GM18526 (cell line): Measurements from ENCODE around the gene ATP8A2.

Source experiments
- POLR2A ChIP-seq: IDR thresholded peaks from 3 replicates; pipeline ENCODE4 v1.6.1; 2011; ENCODE audit not compliant: insufficient read length; ENCODE audit errors: extremely low read depth

ATP8A2 gene

DNA sequence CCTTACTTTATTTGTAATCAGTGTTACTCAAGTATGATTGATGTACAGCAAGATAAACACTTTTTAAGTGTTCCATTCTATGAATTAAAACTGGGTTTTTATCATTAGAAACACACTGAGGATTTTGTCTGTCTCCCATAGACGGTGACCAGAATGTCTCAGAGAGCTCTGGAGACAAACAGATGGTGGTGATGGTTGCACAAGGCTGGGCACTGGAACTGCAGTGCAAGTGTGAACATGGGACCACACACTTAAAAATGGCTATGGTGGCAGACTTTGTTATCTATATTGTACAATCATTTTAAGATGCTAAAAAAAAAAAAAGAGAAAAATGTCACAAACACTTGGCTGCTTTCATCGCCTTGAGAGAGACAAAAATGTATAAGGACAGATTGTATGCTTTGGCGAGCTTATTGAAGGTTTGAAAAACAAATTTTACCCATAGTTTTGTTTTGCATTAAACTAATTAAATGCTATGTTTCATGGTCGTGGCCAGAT lies 407.1 kb downstream of the ATP8A2 start:
- TF ChIP-seq POLR2A = no peak

DNA sequence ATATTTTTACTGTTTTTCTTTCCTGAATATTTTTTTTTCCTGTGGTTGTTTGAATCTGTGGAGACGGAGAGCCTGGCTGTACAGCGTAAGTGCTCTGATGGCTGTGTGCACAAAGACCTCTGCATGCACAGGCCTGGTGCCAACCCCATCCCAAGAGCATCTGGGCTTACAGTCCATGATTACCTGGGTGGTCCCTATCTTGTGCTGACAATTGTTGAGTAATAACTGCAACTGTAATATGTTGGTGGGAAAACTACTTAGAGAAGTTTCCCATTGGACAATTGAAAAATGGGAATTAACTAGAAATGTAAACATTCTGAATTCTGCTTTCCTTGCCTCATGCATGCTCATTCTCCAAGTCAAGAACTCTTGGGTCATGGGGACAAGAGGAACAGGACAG lies 411.3 kb downstream of the ATP8A2 start:
- TF ChIP-seq POLR2A = no peak

DNA sequence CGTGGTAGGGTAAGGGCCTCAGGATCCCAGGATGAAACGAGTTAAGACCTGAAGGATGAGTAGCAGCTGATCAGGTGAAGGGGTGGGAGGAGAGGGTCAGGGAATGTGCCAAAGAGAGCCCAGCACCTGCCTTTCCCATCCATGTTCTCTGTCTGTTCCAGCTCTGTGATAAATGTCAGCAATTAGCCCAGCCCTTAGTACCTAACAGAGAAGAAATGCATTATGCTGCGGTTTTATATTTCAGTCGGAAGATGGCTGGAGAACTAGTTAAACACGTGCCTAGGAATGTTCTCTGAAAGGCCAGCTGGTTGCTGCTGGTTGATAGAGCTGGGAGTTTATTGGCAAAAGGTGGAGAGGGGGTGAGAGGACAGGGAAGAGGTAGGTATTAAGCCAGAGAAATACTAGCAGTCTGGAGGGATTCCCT lies 411.8 kb downstream of the ATP8A2 start:
- TF ChIP-seq POLR2A = no peak

DNA sequence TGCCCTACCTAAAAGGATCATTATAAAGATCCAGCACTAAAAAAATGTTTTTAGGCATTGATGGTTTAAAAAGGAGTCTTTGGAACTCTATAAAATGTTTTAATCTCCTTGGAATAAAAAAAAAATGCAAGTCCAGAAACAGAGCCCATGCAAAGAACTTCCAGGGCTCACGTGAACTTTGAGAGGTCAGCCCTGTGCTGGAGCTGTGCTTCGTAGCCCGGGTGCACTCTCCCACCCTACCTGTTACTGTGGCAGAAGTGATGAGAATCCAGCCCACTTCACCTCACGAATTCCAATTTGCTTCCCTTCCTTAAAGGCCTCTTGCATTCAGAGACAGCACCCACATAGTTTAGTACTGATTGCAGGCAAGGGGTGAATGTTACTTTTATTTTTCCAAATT lies 412.3 kb downstream of the ATP8A2 start:
- no peak for TF ChIP-seq POLR2A

DNA sequence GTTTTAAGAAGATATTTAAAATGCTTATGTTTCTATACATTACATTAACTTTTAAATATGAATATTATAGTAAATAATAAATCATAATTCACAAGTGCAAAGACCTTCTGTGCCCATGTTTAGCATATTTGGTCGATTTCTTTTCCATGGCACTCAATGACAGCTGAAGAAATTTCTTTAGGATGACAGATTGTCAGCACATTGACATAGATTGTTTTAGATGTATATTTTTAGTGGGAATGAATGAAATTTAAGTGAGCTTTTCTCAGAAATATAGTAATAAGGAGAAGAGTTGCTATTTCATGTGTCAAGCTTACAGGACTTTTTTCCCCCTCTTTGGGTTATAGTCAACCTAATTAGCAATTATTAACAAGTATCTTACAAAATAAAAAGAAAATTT lies 423.5 kb downstream of the ATP8A2 start:
- no peak for TF ChIP-seq POLR2A

DNA sequence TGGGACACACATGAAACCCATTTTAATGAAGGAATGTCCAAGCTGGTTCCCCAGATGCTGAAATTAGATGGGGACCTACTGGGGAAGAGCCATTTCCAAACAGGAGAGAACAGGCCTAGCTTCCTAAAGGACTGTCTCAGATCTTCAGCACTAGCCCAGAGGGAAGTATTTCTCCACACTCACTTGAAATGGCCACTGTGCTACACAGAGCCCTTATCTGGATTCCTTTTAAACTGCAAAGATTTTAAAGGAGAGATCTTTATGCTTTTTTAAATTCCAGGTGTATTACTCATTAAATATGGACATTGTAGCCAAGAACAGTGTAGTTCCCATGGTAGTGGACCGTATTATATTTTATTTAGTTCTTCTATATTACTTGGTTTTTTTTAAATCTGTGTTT lies 424.7 kb downstream of the ATP8A2 start:
- TF ChIP-seq POLR2A = no peak

DNA sequence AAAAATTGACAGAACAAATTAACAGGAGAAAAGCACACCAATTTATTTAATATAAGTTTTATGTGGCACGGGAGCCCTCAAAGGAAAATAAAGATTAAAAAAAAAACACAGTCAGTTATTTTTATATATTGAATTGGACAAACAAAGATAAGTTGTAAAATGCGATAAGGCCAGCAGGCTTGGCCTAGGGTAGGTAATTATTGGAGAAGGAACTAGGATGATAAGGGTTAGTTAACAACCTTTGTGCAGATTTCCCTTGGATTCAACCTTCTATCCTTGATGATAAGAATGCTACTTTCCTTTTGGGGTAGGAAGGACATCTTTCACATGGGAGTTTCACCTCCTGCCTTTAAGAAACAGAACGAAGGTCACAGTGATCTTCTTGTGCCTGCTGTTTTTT lies 427.2 kb downstream of the ATP8A2 start:
- no peak for TF ChIP-seq POLR2A

DNA sequence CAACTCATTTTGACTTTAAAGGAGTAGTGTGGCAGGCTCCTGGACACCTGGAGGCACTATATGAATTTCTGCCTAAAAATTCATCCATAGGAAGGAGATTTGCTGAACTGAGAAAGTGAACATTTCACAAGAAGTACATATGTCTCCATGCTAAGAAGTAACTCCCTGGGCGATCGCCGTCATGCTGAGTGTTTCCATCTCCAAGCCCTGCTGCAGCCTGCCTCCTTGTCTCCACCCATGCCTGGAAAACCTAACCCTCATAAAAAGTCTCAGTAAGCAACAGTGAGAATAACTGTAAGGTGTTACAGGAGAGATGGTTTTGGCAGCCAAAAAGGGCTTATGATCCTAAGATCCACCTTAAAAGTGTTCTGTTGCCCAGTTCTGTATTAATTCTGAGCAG lies 428.7 kb downstream of the ATP8A2 start:
- TF ChIP-seq POLR2A = no peak

DNA sequence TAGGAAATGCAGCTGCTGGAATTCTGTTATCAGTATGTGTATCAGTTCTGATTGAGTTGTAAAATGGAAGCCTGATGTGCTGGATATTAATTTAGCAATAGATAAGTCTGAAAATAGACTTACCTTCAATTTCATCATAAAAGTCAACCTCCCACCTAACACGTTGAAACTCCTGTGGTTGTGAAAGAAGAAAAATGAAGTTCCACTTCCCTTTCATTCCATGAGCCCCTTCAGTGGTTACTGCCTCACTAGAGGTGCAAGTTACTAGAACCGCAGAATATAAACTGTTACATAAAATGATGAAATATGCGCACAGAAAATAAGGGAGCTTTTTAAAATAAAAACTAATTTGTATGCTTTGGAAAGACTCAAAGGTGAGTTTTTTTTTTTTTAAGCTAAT lies 430.8 kb downstream of the ATP8A2 start:
- TF ChIP-seq POLR2A = no peak

DNA sequence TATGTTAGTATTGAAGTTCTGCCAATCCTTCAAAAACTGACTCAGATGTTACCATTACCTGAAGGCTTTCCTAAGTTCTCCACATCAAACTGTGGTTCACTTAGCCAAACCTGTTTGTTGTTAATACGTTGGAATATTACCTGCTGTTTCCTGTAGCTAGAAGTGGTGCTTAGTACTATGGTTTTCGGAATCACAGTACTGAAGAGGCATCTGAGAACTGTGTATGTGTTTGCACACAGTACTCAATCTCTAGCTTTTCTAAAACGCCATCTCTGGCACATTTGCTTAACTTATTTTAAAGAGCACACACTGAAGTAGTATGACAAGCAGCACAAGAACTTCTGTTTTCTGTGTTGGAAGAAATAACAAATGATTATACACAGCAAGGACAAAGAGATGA lies 431.9 kb downstream of the ATP8A2 start:
- TF ChIP-seq POLR2A = no peak

DNA sequence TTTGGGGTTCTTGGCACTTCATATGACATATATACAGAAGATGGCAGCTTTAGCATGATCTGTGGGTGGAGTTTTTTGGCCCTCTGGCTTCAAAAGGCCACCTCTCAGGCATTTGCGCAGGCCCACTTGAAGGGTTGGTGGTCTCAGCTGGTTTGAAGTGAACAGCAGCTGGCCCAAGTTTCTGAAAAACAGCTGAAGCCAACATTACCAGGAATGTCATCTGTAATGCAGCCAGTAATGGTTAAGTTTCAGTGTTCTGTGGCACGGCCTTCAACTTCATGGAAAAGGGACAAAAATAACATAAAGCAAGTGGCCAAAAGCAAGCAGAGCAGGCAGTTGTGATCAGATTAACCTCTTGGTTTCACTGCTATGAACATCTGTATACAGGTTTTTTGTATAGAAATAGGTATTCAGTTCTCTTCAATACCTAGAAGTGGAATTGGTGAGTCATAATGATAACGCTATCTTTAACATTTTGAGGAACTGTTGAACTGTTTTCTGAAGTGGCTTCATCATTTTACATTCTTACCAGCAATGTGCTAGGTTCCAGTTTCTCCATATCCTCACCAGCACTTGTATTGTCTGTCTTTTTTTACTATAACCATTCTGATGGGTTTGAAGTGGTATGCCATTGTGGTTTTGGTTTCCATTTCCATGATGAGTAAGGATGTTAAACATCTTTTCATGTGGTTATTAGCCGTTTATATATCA lies 434.6 kb downstream of the ATP8A2 start:
- TF ChIP-seq POLR2A = no peak

DNA sequence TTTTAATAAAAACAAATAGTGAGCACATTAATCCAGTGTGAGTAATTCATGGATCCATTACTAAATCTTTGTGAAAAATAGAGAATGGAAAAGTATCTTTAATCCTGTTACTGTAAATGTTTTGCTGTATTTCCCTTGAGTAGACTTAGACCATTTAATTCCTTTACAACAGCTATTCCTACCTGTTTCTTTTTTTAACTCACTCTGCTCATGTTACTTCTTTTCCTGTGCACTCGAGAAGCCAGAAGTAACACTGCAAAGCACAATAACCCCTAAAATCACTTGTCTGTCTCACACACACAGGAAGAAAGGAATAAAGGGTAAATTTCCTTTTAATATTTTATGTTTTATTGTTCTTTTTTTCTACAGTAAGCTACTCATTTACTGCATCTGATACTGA lies 435.8 kb downstream of the ATP8A2 start:
- no peak for TF ChIP-seq POLR2A

DNA sequence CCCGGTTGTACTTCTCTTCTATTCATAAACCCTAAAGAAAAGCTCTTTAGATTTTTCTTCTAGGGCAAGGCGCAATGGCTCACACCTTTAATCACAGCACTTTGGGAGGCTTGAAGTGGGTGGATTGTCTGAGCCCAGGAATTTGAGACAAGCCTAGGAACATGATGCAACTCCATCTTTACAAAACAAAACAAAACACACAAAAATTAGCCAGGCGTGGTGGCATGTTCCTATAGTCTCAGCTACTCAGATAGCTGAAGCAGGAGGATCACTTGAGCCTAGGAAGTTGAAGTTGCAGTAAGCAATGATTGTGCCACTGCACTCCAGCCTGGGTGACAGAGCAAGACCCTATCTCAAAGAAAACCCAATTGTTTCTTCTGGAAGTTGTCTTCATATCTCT lies 439.7 kb downstream of the ATP8A2 start:
- TF ChIP-seq POLR2A = no peak

DNA sequence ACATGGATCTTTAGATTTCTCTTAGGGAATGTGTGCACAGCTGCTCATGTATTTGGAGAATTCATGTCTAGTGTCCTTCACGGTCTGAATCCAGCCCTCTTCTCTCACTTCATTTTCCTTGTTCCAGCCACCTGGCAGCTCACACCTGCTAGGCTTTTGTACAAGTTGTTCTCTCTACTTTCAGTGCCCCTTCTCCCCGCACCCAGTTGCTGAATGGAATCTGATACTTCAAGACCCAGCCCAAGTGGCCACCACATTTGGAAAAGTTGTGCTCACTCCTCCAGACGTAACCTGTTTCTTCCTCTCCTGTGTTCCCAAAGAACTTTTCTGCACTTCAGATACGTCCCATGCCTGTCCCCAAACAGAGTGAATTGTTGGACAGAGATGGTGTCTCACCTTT lies 444.5 kb downstream of the ATP8A2 start:
- TF ChIP-seq POLR2A = no peak

DNA sequence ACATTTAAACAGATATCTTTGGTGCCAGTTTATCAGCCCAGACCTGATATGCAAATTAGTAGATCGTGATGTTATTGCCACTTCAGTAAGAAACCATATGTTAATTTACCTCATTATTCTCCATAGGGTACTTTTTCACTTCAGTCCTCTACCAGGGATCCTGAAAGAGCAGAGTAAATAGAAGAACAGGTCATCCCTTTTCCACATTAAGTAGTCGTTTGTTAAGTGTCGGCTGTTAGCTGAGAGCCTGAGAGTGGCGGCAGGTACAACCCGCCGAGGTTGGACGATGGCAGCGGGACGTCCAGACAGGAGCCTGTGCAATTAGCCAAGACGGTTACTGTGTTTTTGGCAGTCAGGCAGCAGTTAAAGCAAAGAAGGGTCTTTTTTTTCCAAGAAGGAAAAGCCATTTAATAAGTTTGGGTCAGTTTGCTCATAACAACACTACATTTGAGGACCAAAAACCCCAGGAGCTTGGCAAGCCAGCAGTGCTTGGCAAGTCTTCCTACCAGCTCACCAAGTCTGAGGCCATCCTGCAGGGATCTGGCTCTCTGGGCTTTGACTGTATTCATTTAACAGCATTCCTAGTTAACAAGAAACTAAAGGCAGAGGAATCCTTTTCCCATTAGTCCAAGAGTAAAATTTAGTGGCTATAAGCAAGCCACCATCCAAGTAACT lies 448.2 kb downstream of the ATP8A2 start:
- no peak for TF ChIP-seq POLR2A

DNA sequence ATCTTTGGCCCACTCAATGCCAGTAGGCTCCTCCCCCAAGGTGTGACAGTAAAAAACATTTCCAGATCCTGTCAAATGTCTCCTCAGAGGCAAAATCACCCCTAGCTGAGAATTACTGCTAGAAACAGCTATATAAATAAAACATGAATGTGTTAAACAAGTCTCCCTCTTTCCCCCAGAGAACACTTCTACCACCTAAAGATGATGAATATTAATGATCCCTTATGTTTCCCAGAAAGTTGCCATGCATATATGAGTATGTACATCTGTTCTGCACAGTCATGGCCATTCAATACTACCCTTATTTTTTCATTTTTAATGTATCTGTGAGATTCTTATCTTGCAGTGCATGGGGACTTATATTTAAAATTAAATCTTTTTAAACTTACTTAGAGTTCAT lies 450.0 kb downstream of the ATP8A2 start:
- no peak for TF ChIP-seq POLR2A

DNA sequence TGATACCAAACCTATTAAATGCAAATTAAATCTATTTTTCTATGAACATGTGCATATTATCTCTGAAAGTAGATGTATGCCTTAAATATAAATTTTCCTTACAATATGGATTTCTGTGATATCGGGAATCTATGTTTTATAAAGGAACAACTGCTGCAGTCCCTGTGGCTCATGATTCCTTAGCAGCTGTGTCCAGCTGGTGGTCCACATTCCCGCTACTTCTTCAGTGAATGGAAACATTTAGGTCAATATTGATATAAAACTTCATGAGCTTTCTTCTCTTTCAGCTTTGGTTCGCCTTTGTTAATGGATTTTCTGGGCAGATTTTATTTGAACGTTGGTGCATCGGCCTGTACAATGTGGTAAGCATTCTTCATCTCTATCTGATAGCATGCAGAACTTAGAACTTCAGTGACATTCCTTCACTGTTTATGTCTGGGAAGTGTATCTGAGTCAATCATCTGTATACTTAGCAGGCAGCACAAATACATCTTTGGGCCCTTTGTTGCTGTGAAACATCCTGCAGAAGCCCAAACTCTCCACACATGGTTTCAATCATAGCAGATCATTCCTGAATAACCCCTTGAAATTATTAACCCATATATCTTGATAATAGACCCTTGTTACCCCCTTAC lies 456.2 kb downstream of the ATP8A2 start:
- no peak for TF ChIP-seq POLR2A

DNA sequence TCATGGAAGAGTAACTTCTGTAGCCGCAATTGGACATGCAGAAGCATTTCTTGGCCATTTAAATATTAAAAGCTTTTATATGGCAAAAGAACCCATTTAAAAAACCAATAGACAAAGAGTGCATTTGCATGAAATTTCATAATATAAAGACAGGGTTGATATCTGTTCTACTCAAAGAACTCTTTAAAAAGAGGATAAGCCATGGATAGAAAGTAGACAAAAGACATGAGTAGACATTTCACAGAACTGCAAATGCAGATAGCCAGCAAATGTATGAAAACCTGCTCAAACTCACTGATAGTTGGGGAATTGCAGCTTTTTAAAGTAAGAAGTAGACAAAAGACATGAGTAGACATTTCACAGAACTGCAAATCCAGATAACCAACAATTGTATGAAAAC lies 462.0 kb downstream of the ATP8A2 start:
- TF ChIP-seq POLR2A = no peak
